ENCODE data around the gene IL1R2.

DNA sequence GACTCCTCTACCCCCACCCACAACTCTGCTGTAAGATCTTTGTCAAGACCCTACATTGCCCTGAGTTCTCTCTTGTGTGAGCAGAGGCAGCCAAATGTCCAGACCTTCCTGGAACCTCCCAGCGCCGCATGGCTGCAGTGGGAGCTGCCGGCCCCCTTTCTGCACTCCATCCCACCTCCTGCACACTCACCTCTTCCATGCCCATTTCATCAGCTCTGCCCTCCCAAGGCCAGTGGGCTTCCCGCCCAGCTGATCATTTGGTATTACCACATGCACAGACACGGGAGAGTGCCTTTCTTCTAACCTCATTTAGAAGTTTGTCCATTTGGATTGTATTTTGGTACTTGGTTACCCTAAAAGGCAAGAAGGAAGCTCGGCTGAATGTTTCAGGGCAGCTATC, 2.0 kb downstream of the IL1R2 start:
- TF ChIP-seq, protein P1, sequence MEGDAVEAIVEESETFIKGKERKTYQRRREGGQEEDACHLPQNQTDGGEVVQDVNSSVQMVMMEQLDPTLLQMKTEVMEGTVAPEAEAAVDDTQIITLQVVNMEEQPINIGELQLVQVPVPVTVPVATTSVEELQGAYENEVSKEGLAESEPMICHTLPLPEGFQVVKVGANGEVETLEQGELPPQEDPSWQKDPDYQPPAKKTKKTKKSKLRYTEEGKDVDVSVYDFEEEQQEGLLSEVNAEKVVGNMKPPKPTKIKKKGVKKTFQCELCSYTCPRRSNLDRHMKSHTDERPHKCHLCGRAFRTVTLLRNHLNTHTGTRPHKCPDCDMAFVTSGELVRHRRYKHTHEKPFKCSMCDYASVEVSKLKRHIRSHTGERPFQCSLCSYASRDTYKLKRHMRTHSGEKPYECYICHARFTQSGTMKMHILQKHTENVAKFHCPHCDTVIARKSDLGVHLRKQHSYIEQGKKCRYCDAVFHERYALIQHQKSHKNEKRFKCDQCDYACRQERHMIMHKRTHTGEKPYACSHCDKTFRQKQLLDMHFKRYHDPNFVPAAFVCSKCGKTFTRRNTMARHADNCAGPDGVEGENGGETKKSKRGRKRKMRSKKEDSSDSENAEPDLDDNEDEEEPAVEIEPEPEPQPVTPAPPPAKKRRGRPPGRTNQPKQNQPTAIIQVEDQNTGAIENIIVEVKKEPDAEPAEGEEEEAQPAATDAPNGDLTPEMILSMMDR (optimal IDR thresholded peaks at IDR 0.05 in 1 of 3, IDR thresholded peaks at IDR 0.05 in 1 of 3, conservative IDR thresholded peaks at IDR 0.05 in 1 of 3; ENCODE audit: extremely low read depth in 1 of 3, insufficient read depth in 2 of 3, low read length in 3 of 3): no peak
- TF ChIP-seq EZH2 (IDR thresholded peaks at IDR 0.05; ENCODE audit: low read length): no peak

Measured in keratinocyte (primary cell).